HPDE6-E6E7 (cell line): ENCODE data around the gene SPDEF.

ENCODE experiments used
- DNase-seq: peaks from one replicate; pipeline ENCODE4 v3.0.0; 2011; ENCODE audit warnings: missing footprints; ENCODE audit errors: extremely low spot score

SPDEF gene

GRCh38 chr6:34563513-34563870, 7.4 kb upstream of the SPDEF start:
- DNase-seq, result no peak

- no peak for DNase-seq
Observed at GRCh38 chr6:34562861-34563512, 6.9 kb upstream of the SPDEF start.

GRCh38 chr6:34562350-34562749, 6.2 kb upstream of the SPDEF start:
- no peak for DNase-seq

GRCh38 chr6:34561227-34561530, 5.0 kb upstream of the SPDEF start:
- DNase-seq, result no peak

GRCh38 chr6:34560366-34561226, 4.5 kb upstream of the SPDEF start:
- no peak for DNase-seq

GRCh38 chr6:34559651-34560365, 3.7 kb upstream of the SPDEF start:
- DNase-seq, result no peak

- DNase-seq, result no peak
Observed at GRCh38 chr6:34558172-34558714, 2.1 kb upstream of the SPDEF start.

GRCh38 chr6:34557228-34557627, 1.1 kb upstream of the SPDEF start:
- no peak for DNase-seq

- no peak for DNase-seq
Observed at GRCh38 chr6:34556493-34556892, 364 bp upstream of the SPDEF start.

GRCh38 chr6:34555328-34555727, 801 bp downstream of the SPDEF start:
- no peak for DNase-seq

GRCh38 chr6:34555007-34555322, 1.2 kb downstream of the SPDEF start:
- no peak for DNase-seq

GRCh38 chr6:34554291-34555006, 1.7 kb downstream of the SPDEF start:
- no peak for DNase-seq

GRCh38 chr6:34553750-34554149, 2.4 kb downstream of the SPDEF start:
- DNase-seq, result no peak

GRCh38 chr6:34553146-34553545, 3.0 kb downstream of the SPDEF start:
- no peak for DNase-seq

- no peak for DNase-seq
Observed at GRCh38 chr6:34552620-34553019, 3.5 kb downstream of the SPDEF start.

- DNase-seq, result no peak
Observed at GRCh38 chr6:34551720-34552119, 4.4 kb downstream of the SPDEF start.

GRCh38 chr6:34549804-34550202, 6.3 kb downstream of the SPDEF start:
- DNase-seq, result no peak

- DNase-seq, result no peak
Observed at GRCh38 chr6:34549026-34549803, 6.9 kb downstream of the SPDEF start.

GRCh38 chr6:34547701-34548644, 8.2 kb downstream of the SPDEF start:
- DNase-seq, result no peak
